Stimulated activated CD8-positive, alpha-beta memory T cell treated with anti-CD3 and anti-CD28 coated beads, Interleukin-15, amount 100 ng/mL, for 4 hours (primary cell): ENCODE measurements around the gene GHSR.
A peak's percentile ranks its signal among the peaks of the same experiment; 100 is the strongest.

Experiments used
- DNase-seq, 2 donors: peaks; one replicate each; pipeline ENCODE4 v3.0.0-alpha.2; 2020; ENCODE audit warnings: low read depth in 2 of 2

The GHSR gene

GRCh38 chr3:172447611-172448579 lies at the start of gene GHSR:
Gene GHSR, minus strand, starts transcription at chr3:172448456. Its CDS starts 43 bp downstream, at chr3:172448413.
- DNase-seq, result no peak

- DNase-seq, result peak; percentile 36 to 69
Observed at GRCh38 chr3:172490198-172490669, 42.0 kb upstream of the GHSR start.

- DNase-seq, result no peak
Observed at GRCh38 chr3:172478116-172478515, 29.9 kb upstream of the GHSR start.

- DNase-seq, result no peak
Observed at GRCh38 chr3:172476347-172476746, 28.1 kb upstream of the GHSR start.

- DNase-seq, result no peak
Observed at GRCh38 chr3:172475703-172476102, 27.4 kb upstream of the GHSR start.

GRCh38 chr3:172471903-172472302 lies 23.6 kb upstream of the GHSR start:
- DNase-seq, result no peak

GRCh38 chr3:172470588-172470987 lies 22.3 kb upstream of the GHSR start:
- DNase-seq, result no peak

- no peak for DNase-seq
Observed at GRCh38 chr3:172467170-172467824, 19.0 kb upstream of the GHSR start.

GRCh38 chr3:172466553-172467130 lies 18.4 kb upstream of the GHSR start:
- no peak for DNase-seq

GRCh38 chr3:172465281-172465680 lies 17.0 kb upstream of the GHSR start:
- no peak for DNase-seq

GRCh38 chr3:172464306-172464705 lies 16.1 kb upstream of the GHSR start:
- DNase-seq, result no peak

- no peak for DNase-seq
Observed at GRCh38 chr3:172461530-172462138, 13.4 kb upstream of the GHSR start.

GRCh38 chr3:172456404-172456803 lies 8.1 kb upstream of the GHSR start:
- DNase-seq, result no peak

GRCh38 chr3:172454180-172454579 lies 5.9 kb upstream of the GHSR start:
- no peak for DNase-seq

GRCh38 chr3:172449466-172450149 lies 1.4 kb upstream of the GHSR start:
- no peak for DNase-seq

- no peak for DNase-seq
Observed at GRCh38 chr3:172448661-172449465, 607 bp upstream of the GHSR start.

- no peak for DNase-seq
Observed at GRCh38 chr3:172446198-172446597, 2.1 kb downstream of the GHSR start.

GRCh38 chr3:172444821-172445220 lies 3.4 kb downstream of the GHSR start:
- no peak for DNase-seq

- DNase-seq, result no peak
Observed at GRCh38 chr3:172442606-172443005, 5.7 kb downstream of the GHSR start.

GRCh38 chr3:172441581-172441980 lies 6.7 kb downstream of the GHSR start:
- DNase-seq, result no peak

GRCh38 chr3:172438186-172438585 lies 10.1 kb downstream of the GHSR start:
- DNase-seq, result no peak
